Measurements from ENCODE around the gene GRIN1. TPM values are rescaled to one million over a fixed set of nuclear protein-coding genes. Genes with fewer than 3 reads are reported as not detected.

The GRIN1 gene
- total and polyA plus RNA-seq, 2 of the 8 experiments (the other 6 are each of a cell fraction or from before 2014, with no cell fraction given): 0.48 to 2.1 TPM

- Histone ChIP-seq H3K4me1 (replicated peaks in 1 of 4; ENCODE audit: control insufficient read depth in 3 of 4, insufficient read depth in 4 of 4, low read length in 3 of 4) (peaks cover 0 to 6% (median 4%) of the 10 kb centered on the region in 4 experiments; a peak in 5 of 7 replicates), H3K79me2 (ENCODE audit: control insufficient read depth in 1 of 2, insufficient read depth in 2 of 2, low read length in 2 of 2) (no peaks in the 10 kb centered on the region), H3K4ac (replicated peaks; ENCODE audit: insufficient read length, low read depth, low read length) (no peak overlapping the region), H3K18ac (ENCODE audit: extremely low read depth, low read length) (no peak overlapping the region), H4K5ac (ENCODE audit: insufficient read length, low read depth, low read length) (no peak overlapping the region), H3K9ac (replicated peaks in 1 of 4; ENCODE audit: extremely low read depth in 1 of 4, low read depth in 3 of 4, low read length in 3 of 4) (no peak overlapping the region), H3K9me3 (ENCODE audit: insufficient read depth in 2 of 2, low read depth in 1 of 2, low read length in 1 of 2) (no peaks in the 10 kb centered on the region), H3K4me2 (ENCODE audit: insufficient read depth in 1 of 2, low read depth in 2 of 2, low read length in 2 of 2) (no peak overlapping the region), H3K27ac (ENCODE audit: low read depth, low read length) (no peak overlapping the region), H3K27me3 (replicated peaks in 1 of 4; ENCODE audit: control insufficient read depth in 3 of 4, extremely low read depth in 1 of 4, insufficient read depth in 3 of 4, low read length in 3 of 4) (no peaks in the 10 kb centered on the region), H3K14ac (ENCODE audit: insufficient read length) (no peak overlapping the region), H3K23me2 (ENCODE audit: low read depth, low read length) (no peaks in the 10 kb centered on the region), H4K20me1 (replicated peaks in 1 of 2; ENCODE audit: control insufficient read depth in 1 of 2, insufficient read depth in 2 of 2, low read length in 2 of 2) (peaks cover 0 to 16% of the 10 kb centered on the region in 2 experiments), H3K36me3 (ENCODE audit: control insufficient read depth in 2 of 4, insufficient read depth in 4 of 4, low read length in 3 of 4) (peaks cover 0 to 22% (median 7%) of the 10 kb centered on the region in 4 experiments; a peak in 7 of 8 replicates), H3K23ac (ENCODE audit: insufficient read length) (no peak overlapping the region), H2BK15ac (ENCODE audit: low read length) (no peak overlapping the region), H4K8ac (ENCODE audit: extremely low read depth, insufficient read depth, low read length) (no peak overlapping the region), H3K4me3 (ENCODE audit: extremely low read depth in 1 of 4, insufficient read depth in 2 of 4, low read depth in 3 of 4, low read length in 4 of 4) (no peak overlapping the region), H3K56ac (replicated peaks; ENCODE audit: insufficient read length, low read depth, low read length) (no peak overlapping the region), H2AK5ac (ENCODE audit: low read depth, low read length) (no peak overlapping the region), H2BK5ac (ENCODE audit: low read depth, low read length) (no peak overlapping the region), H2AFZ (ENCODE audit: low read length) (no peak overlapping the region), H2BK12ac (ENCODE audit: low read depth, low read length) (no peak overlapping the region), H4K91ac (replicated peaks; ENCODE audit: insufficient read length, low read length) (no peak overlapping the region), H3K79me1 (ENCODE audit: low read depth, low read length) (no peaks in the 10 kb centered on the region; the same call in 1 of the 2 replicates), H2BK120ac (replicated peaks; ENCODE audit: low read depth, low read length) (no peak overlapping the region), H2BK20ac (ENCODE audit: low read length) (no peak overlapping the region)
- CTCF ChIA-PET (ENCODE audit: partially characterized antibody): interaction anchor here (0.7 to 4.0 kb wide), 16 partner anchors 9 to 95 kb away, joined by 3 to 31 read pairs (median 6); partner anchors contain the start of genes ANAPC2, CYSRT1, RNF224 and SSNA1
- POLR2A ChIA-PET (ENCODE audit: partially characterized antibody): interaction anchor here (1.1 to 69.9 kb wide), 9 partner anchors 8 to 100 kb away, joined by 3 to 1462 read pairs (median 7); partner anchors contain the start of genes ANAPC2, NDOR1, NELFB and SLC34A3
- FAIRE-seq (no peak), DNase-seq (ENCODE audit: low read depth in 1 of 2, low spot score in 2 of 2) (no peak)
- TF ChIP-seq EGR1 (IDR thresholded peaks at IDR 0.05; ENCODE audit: borderline replicate concordance, low read depth, low read length) (no peak), SP2 (IDR thresholded peaks at IDR 0.05; ENCODE audit: low read length) (no peak), GABPA (IDR thresholded peaks at IDR 0.05; ENCODE audit: borderline replicate concordance, insufficient read depth, low read length) (no peak), RAD21 (IDR thresholded peaks at IDR 0.05 in 1 of 2, conservative IDR thresholded peaks at IDR 0.05 in 1 of 2; ENCODE audit: low read depth in 2 of 2, low read length in 2 of 2) (no peak), SP1 (IDR thresholded peaks at IDR 0.05; ENCODE audit: low read depth, low read length) (no peak), KDM4A (IDR thresholded peaks at IDR 0.05; ENCODE audit: low read depth, low read length, severe bottlenecking) (no peak), SIRT6 (IDR thresholded peaks at IDR 0.05; ENCODE audit: low read length) (no peak), POU5F1 (IDR thresholded peaks at IDR 0.05; ENCODE audit: low read depth, low read length) (no peak), ZNF274 (IDR thresholded peaks at IDR 0.05; ENCODE audit: borderline replicate concordance, extremely low read depth, low read length) (no peak)
- 89% methylated on average over 20 of the region's 22 CpGs; no CpG with 5 or more reads in 1 of the 2 experiments for WGBS, 2 experiments (ENCODE audit: extremely low coverage in 1 of 2, insufficient coverage in 1 of 2, insufficient read length in 1 of 2, insufficient replicate concordance in 2 of 2, low coverage in 1 of 2, low lambda C conversion rate in 2 of 2, missing lambda C conversion rate in 1 of 2)
These were observed 76.4 kb downstream of the GRIN1 start for GRCh38 chr9:137215196-137215986.

All from H1 (cell line).